Endothelial cell of umbilical vein (primary cell): ENCODE results near the gene FER. TPM values are rescaled to one million over a fixed set of nuclear protein-coding genes. Genes with fewer than 3 reads are reported as not detected.

ENCODE experiments used
- BruUV-seq: library from RNA; stranded (reverse); fragments of 400-500 nt; replicated peaks from 2 replicates; lab custom pipeline; 2021; lab: Mats Ljungman, UMichigan
- CTCF ChIA-PET: fragments of 300-600, 350-600 bp; sonication (Branson Sonifier 250); formaldehyde crosslinking; loops from one replicate; lab custom pipeline; 2021; ENCODE audit warnings: antibody characterized with exemption, inconsistent platforms; lab: Charles Lee
- POLR2A ChIA-PET: fragments of 300-600, 350-600 bp; sonication (Branson Sonifier 250); formaldehyde crosslinking; loops from one replicate; lab custom pipeline; 2021; ENCODE audit warnings: antibody characterized with exemption, inconsistent platforms; lab: Charles Lee
- DNase-seq: peaks from one replicate; pipeline ENCODE4 v3.0.0-alpha.2; 2011; ENCODE audit warnings: low read depth, low spot score
- FAIRE-seq: peaks from 2 replicates; lab custom pipeline; 2011; peaks lifted over from hg19 to GRCh38; lab: Jason Lieb, UNC
- H2AFZ ChIP-seq: 2 replicates; pipeline ENCODE4 v1.6.0; 2012; ENCODE audit warnings: low read depth, low read length, control low read depth, inconsistent platforms
- H3K27ac ChIP-seq: 2 replicates; pipeline ENCODE4 v1.5.1; 2011; ENCODE audit warnings: low read depth, mild to moderate bottlenecking, control low read depth, low read length, moderate library complexity; ENCODE audit not compliant: insufficient read depth
- H3K27me3 ChIP-seq, 2 experiments: 2 replicates each; pipeline versions ENCODE4 v1.6.0 to v1.6.1; 2011; ENCODE audit warnings: low read length in 2 of 2, mixed read lengths in 1 of 2; ENCODE audit not compliant: control insufficient read depth in 2 of 2, insufficient read depth in 2 of 2
- H3K36me3 ChIP-seq, 2 experiments: 2 replicates in 1 of 2; 3 replicates in 1 of 2; pipeline ENCODE4 v1.5.1; 2011; ENCODE audit warnings: low read length in 2 of 2, mild to moderate bottlenecking in 1 of 2, moderate library complexity in 1 of 2; ENCODE audit not compliant: control insufficient read depth in 2 of 2, insufficient read depth in 2 of 2; ENCODE audit errors: extremely low read depth in 1 of 2
- H3K4me1 ChIP-seq: 3 replicates; pipeline ENCODE4 v1.5.1; 2011; ENCODE audit warnings: mild to moderate bottlenecking, low read length; ENCODE audit not compliant: control insufficient read depth, insufficient read depth; ENCODE audit errors: extremely low read depth
- H3K4me2 ChIP-seq: 2 replicates; pipeline ENCODE4 v1.6.1; 2011; ENCODE audit warnings: low read length, control low read depth, mixed read lengths; ENCODE audit not compliant: insufficient read depth
- H3K4me3 ChIP-seq, 3 experiments: fragments of 200-600 bp in 1 of 3; sonication (generic), shearing (Covaris generic) in 1 of 3; replicated peaks in 1 of 3; 2 replicates each; pipeline ENCODE4 v1.5.1; 2011 to 2016; ENCODE audit warnings: control low read depth in 3 of 3, low read length in 3 of 3, mild to moderate bottlenecking in 2 of 3, inconsistent platforms in 1 of 3, low read depth in 1 of 3, moderate library complexity in 1 of 3; ENCODE audit not compliant: insufficient read depth in 1 of 3
- H3K79me2 ChIP-seq: 2 replicates; pipeline ENCODE4 v1.6.0; 2012; ENCODE audit warnings: low read length, inconsistent platforms; ENCODE audit not compliant: control insufficient read depth, insufficient read depth
- H3K9ac ChIP-seq: replicated peaks from 2 replicates; pipeline ENCODE3; 2011; ENCODE audit warnings: low read length, control low read depth; ENCODE audit not compliant: insufficient read depth; ENCODE audit errors: extremely low read depth
- H3K9me1 ChIP-seq: replicated peaks from 3 replicates; pipeline ENCODE4 v1.6.0; 2011; ENCODE audit warnings: mild to moderate bottlenecking, low read length; ENCODE audit not compliant: control insufficient read depth, insufficient read depth; ENCODE audit errors: extremely low read depth
- H3K9me3 ChIP-seq: replicated peaks from 2 replicates; pipeline ENCODE4 v1.5.1; 2012; ENCODE audit warnings: low read length, inconsistent platforms; ENCODE audit not compliant: control insufficient read depth, insufficient read depth
- H4K20me1 ChIP-seq: replicated peaks from 2 replicates; pipeline ENCODE3; 2011; ENCODE audit warnings: mild to moderate bottlenecking, low read length; ENCODE audit not compliant: control insufficient read depth, insufficient read depth; ENCODE audit errors: extremely low read depth
- CTCF ChIP-seq, 2 donors: IDR thresholded peaks; 1 replicate in 1 of 2; 2 replicates in 1 of 2; pipeline ENCODE4 v1.5.1; 2011; ENCODE audit warnings: low read length in 2 of 2, mild to moderate bottlenecking in 2 of 2, moderate library complexity in 2 of 2, control low read depth in 1 of 2, inconsistent platforms in 1 of 2, low read depth in 1 of 2; ENCODE audit not compliant: insufficient read depth in 1 of 2; ENCODE audit errors: extremely low read depth in 1 of 2
- EZH2 ChIP-seq: IDR thresholded peaks from 2 replicates; pipeline ENCODE4 v1.6.1; 2012; ENCODE audit warnings: borderline replicate concordance, low read depth, mild to moderate bottlenecking, moderate library complexity, low read length, inconsistent platforms; ENCODE audit not compliant: severe bottlenecking
- FOS ChIP-seq: IDR thresholded peaks from 2 replicates; pipeline ENCODE4 v1.6.1; 2011; ENCODE audit warnings: mild to moderate bottlenecking, low read length, moderate library complexity, borderline replicate concordance; ENCODE audit not compliant: insufficient read depth
- GATA2 ChIP-seq: IDR thresholded peaks from 2 replicates; pipeline ENCODE4 v1.7.0; 2011; ENCODE audit warnings: low read depth, mild to moderate bottlenecking, moderate library complexity, mixed read lengths, low read length; ENCODE audit not compliant: insufficient read length, insufficient read depth
- JUN ChIP-seq: IDR thresholded peaks from 2 replicates; pipeline ENCODE4 v1.6.1; 2011; ENCODE audit warnings: borderline replicate concordance, low read depth; ENCODE audit not compliant: insufficient read length, insufficient read depth
- MAX ChIP-seq: IDR thresholded peaks from 2 replicates; pipeline ENCODE4 v1.6.1; 2011; ENCODE audit not compliant: insufficient read depth, insufficient read length
- MYC ChIP-seq: IDR thresholded peaks from one replicate; pipeline ENCODE4 v1.6.1; 2011; ENCODE audit warnings: mild to moderate bottlenecking, low read depth, low read length
- POLR2A ChIP-seq: IDR thresholded peaks from 2 replicates; pipeline ENCODE4 v1.6.1; 2012; ENCODE audit warnings: low read depth, mild to moderate bottlenecking, control low read depth, low read length
- POLR2AphosphoS5 ChIP-seq: IDR thresholded peaks from 2 replicates; pipeline ENCODE4 v1.6.1; 2012; ENCODE audit warnings: low read depth, mild to moderate bottlenecking, control low read depth, low read length, moderate library complexity; ENCODE audit not compliant: insufficient read depth
- dilution Hi-C: fragments of 300-500 bp; cut with MboI; formaldehyde crosslinking; loops from one replicate; pipeline ENCODE4 v1.15.0; 2019; ENCODE audit warnings: low sequenced_read_pairs; ENCODE audit not compliant: extremely low pct_ligation_motif_present
- intact Hi-C: fragments of 100-400 bp; cut with micrococcal nuclease; formaldehyde crosslinking; loops from one replicate; pipeline ENCODE4 v1.10.0; 2022
- polyA plus RNA-seq, 4 experiments: library from polyadenylated mRNA; depleted of rRNA in 3 of 4; stranded (reverse) in 3 of 4; unstranded in 1 of 4; fragments of >200 nt; gene quantifications; 2 replicates each; pipeline versions ENCODE4 v1.2.1 to v1.2.3, GENCODE V29; 2011 to 2012; ENCODE audit warnings: missing spikeins in 1 of 4
- total RNA-seq: library from RNA; stranded (reverse); gene quantifications from 2 replicates; pipeline ENCODE4 v1.2.3, GENCODE V29; 2021

The FER gene
- total and polyA plus RNA-seq, 2 donors (not counting 3 experiments of a cell fraction or from before 2014, with no cell fraction given), result 2.3 to 27.5 TPM

- no TSS peak for BruUV-seq
- ChIA-PET CTCF (no interaction called here), POLR2A (no interaction called here)
- no peak overlapping the region for H3K9ac ChIP-seq
- H3K27ac ChIP-seq, result no peak overlapping the region
- TF ChIP-seq POLR2AphosphoS5, result no peak
- DNase-seq (no peak), FAIRE-seq (no peak)
- dilution Hi-C loops (no loop called here), intact Hi-C loops (no loop called here)
- no peaks in the 10 kb centered on the region for H3K36me3 ChIP-seq
- no peak overlapping the region for H3K4me2 ChIP-seq
- H4K20me1 ChIP-seq, result no peaks in the 10 kb centered on the region
- H3K4me3 ChIP-seq, result no peak overlapping the region
- no peaks in the 10 kb centered on the region for H3K79me2 ChIP-seq
- no peaks in the 10 kb centered on the region for H3K4me1 ChIP-seq
- H2AFZ ChIP-seq, result no peak overlapping the region
- H3K9me3 ChIP-seq, result no peaks in the 10 kb centered on the region
- no peaks in the 10 kb centered on the region for H3K9me1 ChIP-seq
- no peaks in the 10 kb centered on the region for H3K27me3 ChIP-seq
Measured at GRCh38 chr5:109125755-109126429, 378.2 kb downstream of the FER start.

GRCh38 chr5:109126481-109126880, 378.8 kb downstream of the FER start:
- no peaks in the 10 kb centered on the region for H3K79me2 ChIP-seq
- dilution Hi-C loops (no loop called here), intact Hi-C loops (no loop called here)
- no peaks in the 10 kb centered on the region for H4K20me1 ChIP-seq
- no peaks in the 10 kb centered on the region for H3K27me3 ChIP-seq
- no peaks in the 10 kb centered on the region for H3K36me3 ChIP-seq
- no peak overlapping the region for H3K4me3 ChIP-seq
- H3K9me1 ChIP-seq, result no peaks in the 10 kb centered on the region
- no peak for FAIRE-seq
- no peak overlapping the region for H3K4me2 ChIP-seq
- no peak overlapping the region for H3K9ac ChIP-seq
- H2AFZ ChIP-seq, result no peak overlapping the region
- ChIA-PET CTCF (no interaction called here), POLR2A (no interaction called here)
- H3K9me3 ChIP-seq, result no peaks in the 10 kb centered on the region
- TF ChIP-seq JUN (no peak), EZH2 (no peak), POLR2AphosphoS5 (no peak), CTCF (IDR thresholded peaks at IDR 0.05; ENCODE audit: extremely low read depth in 1 of 2, insufficient read depth in 1 of 2, low read depth in 1 of 2, low read length in 2 of 2) (no peak), FOS (no peak), MYC (no peak), POLR2A (no peak), GATA2 (no peak), MAX (no peak)
- H3K4me1 ChIP-seq, result no peaks in the 10 kb centered on the region
- DNase-seq, result no peak
- no TSS peak for BruUV-seq
- H3K27ac ChIP-seq, result no peak overlapping the region
